ENCODE data around the gene LHFPL4. TPM values are rescaled to one million over a fixed set of nuclear protein-coding genes. Genes with fewer than 3 reads are reported as not detected.

The LHFPL4 gene
- total and polyA plus RNA-seq, 2 of the 4 experiments (the other 2 are of a cell fraction): not detected

- CTCF ChIA-PET: no interaction called here
- dilution Hi-C loops (cut with HindIII; ENCODE audit: low sequenced_read_pairs, unreplicated experiment): no loop called here
- no peaks in the 10 kb centered on the region for H3K36me3 ChIP-seq (ENCODE audit: control insufficient read depth, insufficient read depth, low read length)
Observed at GRCh38 chr3:9553948-9554513, 409 bp upstream of the LHFPL4 start.

More at GRCh38 chr3:9553948-9554513, 409 bp upstream of the LHFPL4 start:
- Histone ChIP-seq H3K4ac (ENCODE audit: low read depth, low read length) (no peak overlapping the region), H4K91ac (ENCODE audit: insufficient read depth, low read depth, low read length) (no peak overlapping the region), H2AK9ac (replicated peaks; ENCODE audit: low read depth, low read length, poor library complexity) (no peak overlapping the region), H4K20me1 (ENCODE audit: insufficient read depth, low read length) (no peaks in the 10 kb centered on the region), H3K4me3 (ENCODE audit: insufficient read depth, low read depth, low read length) (no peak overlapping the region), H2BK15ac (ENCODE audit: low read depth, low read length) (no peak overlapping the region), H3K14ac (replicated peaks; ENCODE audit: low read depth, low read length) (no peak overlapping the region), H3K9me1 (ENCODE audit: insufficient read depth, low read length) (no peaks in the 10 kb centered on the region), H3K18ac (ENCODE audit: low read depth, low read length) (no peak overlapping the region), H2AFZ (replicated peaks; ENCODE audit: low read length, poor library complexity) (no peak overlapping the region), H4K5ac (ENCODE audit: low read depth, low read length) (no peak overlapping the region), H2BK5ac (ENCODE audit: low read depth, low read length, poor library complexity, severe bottlenecking) (no peak overlapping the region), H3K9ac (ENCODE audit: low read depth, low read length) (no peak overlapping the region), H2BK20ac (ENCODE audit: low read depth, low read length) (no peak overlapping the region), H3K4me2 (ENCODE audit: low read depth, low read length) (no peak overlapping the region), H2BK120ac (ENCODE audit: low read depth, low read length) (no peak overlapping the region), H3K79me1 (ENCODE audit: low read depth in 1 of 2, low read length in 2 of 2) (no peaks in the 10 kb centered on the region), H3K9me3 (ENCODE audit: control insufficient read depth, insufficient read depth, low read length) (no peaks in the 10 kb centered on the region), H3K27ac (ENCODE audit: insufficient read depth, low read length) (no peak overlapping the region), H3K23ac (ENCODE audit: low read depth, low read length) (no peak overlapping the region), H4K8ac (ENCODE audit: low read depth in 2 of 2, low read length in 2 of 2) (no peak overlapping the region), H3K56ac (ENCODE audit: extremely low read depth, insufficient read depth, low read length) (no peak overlapping the region), H2AK5ac (ENCODE audit: low read depth, low read length) (no peak overlapping the region), H3K4me1 (ENCODE audit: control insufficient read depth, insufficient read depth, low read length) (no peaks in the 10 kb centered on the region), H3K27me3 (ENCODE audit: control insufficient read depth, insufficient read depth, low read length) (peaks cover 14% of the 10 kb centered on the region)
- no peak for DNase-seq
- no CpG with 5 or more reads among the region's 12 CpGs for WGBS, 2 experiments (ENCODE audit: extremely low coverage in 2 of 2, insufficient read length in 1 of 2)
- intact Hi-C loops (cut with micrococcal nuclease) (no loop called here), in situ Hi-C loops (cut with MboI; ENCODE audit: low sequenced_read_pairs) (no loop called here)
- no TSS peak for BruUV-seq (replicated peaks)
- no peak for ATAC-seq (ENCODE audit: low read depth)
- POLR2A ChIA-PET (ENCODE audit: unreplicated experiment): no interaction called here
- TF ChIP-seq, protein P1, sequence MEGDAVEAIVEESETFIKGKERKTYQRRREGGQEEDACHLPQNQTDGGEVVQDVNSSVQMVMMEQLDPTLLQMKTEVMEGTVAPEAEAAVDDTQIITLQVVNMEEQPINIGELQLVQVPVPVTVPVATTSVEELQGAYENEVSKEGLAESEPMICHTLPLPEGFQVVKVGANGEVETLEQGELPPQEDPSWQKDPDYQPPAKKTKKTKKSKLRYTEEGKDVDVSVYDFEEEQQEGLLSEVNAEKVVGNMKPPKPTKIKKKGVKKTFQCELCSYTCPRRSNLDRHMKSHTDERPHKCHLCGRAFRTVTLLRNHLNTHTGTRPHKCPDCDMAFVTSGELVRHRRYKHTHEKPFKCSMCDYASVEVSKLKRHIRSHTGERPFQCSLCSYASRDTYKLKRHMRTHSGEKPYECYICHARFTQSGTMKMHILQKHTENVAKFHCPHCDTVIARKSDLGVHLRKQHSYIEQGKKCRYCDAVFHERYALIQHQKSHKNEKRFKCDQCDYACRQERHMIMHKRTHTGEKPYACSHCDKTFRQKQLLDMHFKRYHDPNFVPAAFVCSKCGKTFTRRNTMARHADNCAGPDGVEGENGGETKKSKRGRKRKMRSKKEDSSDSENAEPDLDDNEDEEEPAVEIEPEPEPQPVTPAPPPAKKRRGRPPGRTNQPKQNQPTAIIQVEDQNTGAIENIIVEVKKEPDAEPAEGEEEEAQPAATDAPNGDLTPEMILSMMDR (conservative IDR thresholded peaks at IDR 0.05; ENCODE audit: low read depth, low read length): no peak
- TF ChIP-seq BHLHE40 (IDR thresholded peaks at IDR 0.05; ENCODE audit: low read depth, low read length) (no peak), CHD1 (IDR thresholded peaks at IDR 0.05; ENCODE audit: low read depth, low read length) (no peak)
- TF ChIP-seq, protein P2, sequence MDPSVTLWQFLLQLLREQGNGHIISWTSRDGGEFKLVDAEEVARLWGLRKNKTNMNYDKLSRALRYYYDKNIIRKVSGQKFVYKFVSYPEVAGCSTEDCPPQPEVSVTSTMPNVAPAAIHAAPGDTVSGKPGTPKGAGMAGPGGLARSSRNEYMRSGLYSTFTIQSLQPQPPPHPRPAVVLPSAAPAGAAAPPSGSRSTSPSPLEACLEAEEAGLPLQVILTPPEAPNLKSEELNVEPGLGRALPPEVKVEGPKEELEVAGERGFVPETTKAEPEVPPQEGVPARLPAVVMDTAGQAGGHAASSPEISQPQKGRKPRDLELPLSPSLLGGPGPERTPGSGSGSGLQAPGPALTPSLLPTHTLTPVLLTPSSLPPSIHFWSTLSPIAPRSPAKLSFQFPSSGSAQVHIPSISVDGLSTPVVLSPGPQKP (IDR thresholded peaks at IDR 0.05; ENCODE audit: borderline replicate concordance, low read depth, low read length): no peak
